ENCODE measurements around the gene KANK4. TPM values are rescaled to one million over a fixed set of nuclear protein-coding genes. Genes with fewer than 3 reads are reported as not detected.

Gene KANK4
- total RNA-seq, 1 experiment from 2014 or later, result not detected

DNA sequence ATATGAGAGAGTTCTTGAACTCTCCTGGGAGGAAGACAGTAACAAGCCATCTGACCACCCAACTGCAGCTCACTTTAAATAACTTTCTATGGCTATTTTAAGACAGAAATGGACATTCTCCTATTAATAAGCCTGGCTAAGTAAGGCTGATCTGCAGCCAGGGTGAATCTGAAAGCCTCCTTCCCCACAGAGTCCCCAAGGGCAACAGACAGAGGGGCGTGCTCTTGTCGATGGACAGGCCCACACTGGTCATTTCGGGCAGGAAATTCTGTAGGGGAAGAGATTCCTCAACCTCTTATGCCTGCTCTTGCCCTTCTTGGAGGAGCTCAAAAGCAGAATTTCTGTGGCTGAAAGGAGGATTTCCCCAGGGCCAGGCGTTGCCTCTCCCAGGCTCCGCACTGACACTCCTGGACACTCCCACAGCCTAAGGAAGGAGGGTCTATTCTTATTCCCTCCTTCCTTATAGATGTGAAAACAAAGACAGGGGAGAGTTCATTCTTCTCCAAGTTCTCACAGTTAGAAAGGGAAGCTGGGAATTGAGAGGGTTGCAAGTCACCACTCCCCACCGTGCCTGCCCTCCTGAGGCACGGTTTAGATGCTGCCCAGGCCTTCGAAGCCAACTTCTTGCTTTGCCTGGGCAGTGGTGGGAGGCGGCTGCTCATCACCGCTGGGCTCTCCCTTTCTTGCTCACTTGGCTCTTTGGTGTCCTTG lies 17.9 kb upstream of the KANK4 start:
- DNase-seq (ENCODE audit: low read depth), result no peak

DNA sequence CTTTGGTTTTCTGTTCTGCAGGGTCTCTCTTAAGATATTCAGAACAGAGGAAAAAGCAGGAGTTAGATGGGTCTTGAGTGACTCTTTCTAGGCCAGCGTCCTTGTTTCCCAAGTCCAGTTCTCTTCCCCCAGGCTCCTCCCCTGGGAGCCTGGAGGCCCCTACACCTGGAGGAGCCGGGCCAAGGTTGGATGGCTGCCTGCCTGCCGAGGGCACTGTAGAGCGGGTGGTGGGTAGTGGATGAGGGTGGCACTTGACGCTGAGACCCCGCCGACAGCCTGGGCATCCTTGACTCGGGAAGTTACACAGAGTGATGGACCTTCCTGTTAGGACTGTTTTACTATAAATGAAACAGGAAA lies 17.4 kb upstream of the KANK4 start:
- no peak for DNase-seq (ENCODE audit: low read depth)

DNA sequence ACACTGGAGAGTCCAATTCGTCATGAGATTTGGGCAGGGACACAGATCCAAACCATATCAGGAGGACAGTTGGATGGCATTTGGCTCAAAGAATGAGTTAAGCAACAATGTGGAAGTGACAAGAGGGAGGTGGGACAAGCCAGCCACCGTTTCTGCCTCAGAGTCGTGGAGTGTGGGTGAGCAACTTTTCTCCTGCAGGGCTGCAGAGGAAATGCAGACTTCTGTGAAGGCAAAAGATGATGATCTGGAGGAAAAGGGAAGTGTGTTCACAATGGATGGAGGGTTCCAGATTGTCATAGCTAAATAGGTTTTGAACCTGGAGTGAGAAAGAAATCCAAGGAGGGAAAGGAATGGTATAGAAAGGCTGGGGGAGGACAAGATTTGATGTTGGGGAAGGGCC lies 16.4 kb upstream of the KANK4 start:
- no peak for DNase-seq (ENCODE audit: low read depth)

DNA sequence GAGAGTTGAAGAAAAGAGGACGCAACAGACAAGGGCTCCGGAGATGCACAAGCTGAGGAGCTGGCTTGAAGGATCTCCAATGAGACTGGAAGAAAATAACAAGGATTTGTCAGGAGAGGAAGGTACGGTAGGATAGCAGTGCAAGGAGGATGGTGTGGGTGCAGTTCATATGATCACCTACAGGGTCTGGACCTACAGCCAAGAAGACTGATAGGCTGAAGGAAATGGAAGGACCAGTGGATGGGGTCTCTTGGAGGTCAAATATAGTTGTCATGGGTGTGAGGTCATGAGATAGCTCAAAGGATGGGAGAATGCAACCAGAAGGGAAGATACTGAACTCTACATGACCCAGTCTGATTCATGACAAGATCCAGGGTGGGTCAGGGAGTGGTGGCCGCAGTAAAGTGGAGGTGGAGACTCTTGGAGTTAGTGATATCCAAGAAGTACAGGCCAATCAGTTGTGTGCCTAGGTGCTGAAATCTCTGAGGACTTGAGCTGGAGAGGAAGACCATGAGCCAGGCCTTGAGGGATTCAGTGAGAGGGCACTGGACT lies 15.3 kb upstream of the KANK4 start:
- no peak for DNase-seq (ENCODE audit: low read depth)

DNA sequence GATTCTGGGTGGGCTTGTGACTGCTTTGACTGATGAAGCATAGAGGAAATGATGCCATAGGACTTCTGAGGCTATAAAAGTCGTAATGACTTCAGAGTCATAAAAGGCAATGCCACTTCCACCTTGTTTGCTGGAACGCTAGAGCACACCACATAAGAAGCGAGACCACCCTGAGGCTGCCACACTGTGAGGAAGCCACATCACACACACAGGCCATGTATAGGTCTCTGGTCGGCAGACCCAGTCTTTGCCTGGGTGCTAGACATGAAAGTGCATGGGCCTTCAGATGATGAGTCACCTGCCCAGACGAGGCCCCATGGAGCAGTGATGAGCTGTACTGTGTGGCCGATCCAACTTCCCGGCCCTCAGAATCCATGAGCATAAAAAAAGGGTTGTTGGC lies 14.2 kb upstream of the KANK4 start:
- peak; percentile 76 for DNase-seq (ENCODE audit: low read depth)

DNA sequence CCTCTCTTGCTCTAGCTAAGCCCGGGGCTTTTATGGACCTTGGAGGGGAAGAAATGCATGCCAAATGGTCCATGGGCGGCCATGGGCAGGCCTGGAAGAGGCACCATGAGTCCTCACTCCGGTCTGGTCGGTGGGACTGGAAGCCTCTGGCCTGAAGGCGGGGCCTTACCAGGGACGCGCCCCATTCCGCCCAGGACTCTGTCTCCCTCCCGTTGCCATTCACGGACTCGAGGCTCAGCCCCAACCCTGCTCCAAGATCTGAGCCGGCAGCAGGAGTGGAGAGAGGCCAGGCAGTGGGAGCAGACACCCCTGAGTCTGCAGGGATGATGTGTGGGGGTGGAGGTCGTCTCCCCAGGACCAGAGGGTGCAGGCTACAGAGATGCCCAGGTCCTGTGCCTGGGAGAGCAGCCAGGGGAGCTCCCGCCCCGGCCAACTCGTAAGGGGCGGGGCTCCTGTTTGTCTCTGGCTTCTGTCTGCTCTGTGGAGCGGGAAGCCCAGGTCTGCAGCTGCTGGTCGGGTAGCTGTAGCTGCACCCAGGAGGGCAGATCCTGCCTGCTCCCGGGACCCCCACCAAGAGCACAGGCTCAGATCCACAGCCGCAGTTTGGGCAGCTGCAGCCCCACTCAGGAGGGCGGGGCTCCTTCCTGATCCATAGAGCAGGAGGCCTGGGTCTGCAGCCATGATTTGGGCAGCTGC lies 8.3 kb upstream of the KANK4 start:
- no peak for DNase-seq (ENCODE audit: low read depth)

DNA sequence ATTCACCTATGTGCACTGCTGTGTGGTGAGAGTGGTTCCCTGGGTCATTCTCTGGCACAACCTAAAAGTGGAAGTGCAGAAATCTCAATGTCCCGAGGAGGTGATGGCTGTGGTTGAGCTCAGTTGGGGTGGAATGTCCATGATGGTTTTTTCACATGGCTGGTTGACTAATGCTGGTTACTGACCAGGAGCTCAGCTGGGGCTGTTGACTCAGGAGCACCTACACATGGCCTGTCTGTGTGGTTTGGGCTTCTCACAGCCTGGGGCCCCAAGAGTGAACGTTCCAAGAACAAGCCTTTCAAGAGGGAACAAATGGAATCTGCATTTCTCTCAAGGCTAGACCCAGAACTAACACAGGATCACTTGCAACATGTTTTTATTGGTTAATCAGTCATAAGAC lies 6.4 kb upstream of the KANK4 start:
- peak; percentile 80 for DNase-seq (ENCODE audit: low read depth)

DNA sequence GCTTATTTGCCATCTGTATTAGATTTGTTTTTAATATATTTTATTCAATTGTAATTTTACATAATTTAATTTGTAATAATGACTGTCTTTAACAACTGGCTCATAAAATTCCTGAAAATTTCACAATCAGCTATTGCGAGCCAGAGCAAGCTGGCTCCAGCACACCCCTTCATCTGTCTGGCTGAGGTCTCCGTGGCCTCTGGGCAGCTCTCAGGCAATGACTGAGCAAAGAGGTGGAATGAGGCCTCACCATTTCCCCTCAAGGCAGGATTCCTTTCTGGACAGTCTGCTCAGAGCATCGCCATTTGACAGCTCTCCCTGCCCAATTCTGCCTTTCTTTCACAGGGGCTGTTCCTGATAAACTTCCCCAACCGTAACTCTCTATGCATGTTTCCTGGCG lies 5.8 kb upstream of the KANK4 start:
- DNase-seq (ENCODE audit: low read depth), result peak; percentile 55

DNA sequence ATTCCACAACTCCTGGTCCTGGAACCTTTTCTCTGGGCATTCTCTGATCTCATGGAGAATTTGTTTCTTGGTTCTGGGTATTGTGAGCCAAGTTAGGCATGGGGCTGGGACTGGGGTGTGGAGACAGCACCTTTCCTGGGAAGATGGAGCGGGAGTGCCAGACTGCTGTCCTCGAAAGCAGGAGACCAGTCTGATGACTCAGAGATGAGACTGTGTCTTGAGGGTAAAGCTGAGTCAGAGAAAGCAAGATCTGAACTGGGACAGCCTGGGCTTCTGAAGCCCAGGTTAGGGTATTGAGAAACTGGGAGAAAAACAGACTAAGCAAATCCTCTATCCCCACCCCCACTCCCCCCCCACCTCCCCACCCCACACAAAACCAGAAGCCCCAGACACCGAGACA lies 2.2 kb upstream of the KANK4 start:
- peak; percentile 86 for DNase-seq (ENCODE audit: low read depth)

DNA sequence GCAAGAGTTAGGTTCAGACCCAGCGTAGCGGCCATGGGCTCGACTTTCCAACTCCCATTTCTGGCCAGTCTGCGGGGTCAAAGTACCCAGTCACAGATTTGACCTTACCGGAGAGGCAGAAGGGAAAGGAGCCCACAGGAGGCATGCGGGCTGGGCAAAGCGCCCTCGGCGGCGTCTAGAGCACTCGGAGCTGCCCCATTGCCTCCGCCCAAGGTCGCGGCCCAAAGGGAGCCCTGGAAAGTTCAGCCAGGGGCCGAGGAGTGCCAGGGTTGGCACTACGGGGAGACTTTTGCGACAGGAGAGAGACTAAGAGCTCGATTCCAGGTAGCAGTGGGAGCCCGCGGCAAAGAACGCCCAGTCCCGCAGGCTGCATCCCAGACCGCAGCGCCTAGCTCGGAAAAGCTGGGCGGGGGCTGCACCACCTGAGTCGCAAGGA lies 896 bp downstream of the KANK4 start:
- DNase-seq (ENCODE audit: low read depth), result no peak

DNA sequence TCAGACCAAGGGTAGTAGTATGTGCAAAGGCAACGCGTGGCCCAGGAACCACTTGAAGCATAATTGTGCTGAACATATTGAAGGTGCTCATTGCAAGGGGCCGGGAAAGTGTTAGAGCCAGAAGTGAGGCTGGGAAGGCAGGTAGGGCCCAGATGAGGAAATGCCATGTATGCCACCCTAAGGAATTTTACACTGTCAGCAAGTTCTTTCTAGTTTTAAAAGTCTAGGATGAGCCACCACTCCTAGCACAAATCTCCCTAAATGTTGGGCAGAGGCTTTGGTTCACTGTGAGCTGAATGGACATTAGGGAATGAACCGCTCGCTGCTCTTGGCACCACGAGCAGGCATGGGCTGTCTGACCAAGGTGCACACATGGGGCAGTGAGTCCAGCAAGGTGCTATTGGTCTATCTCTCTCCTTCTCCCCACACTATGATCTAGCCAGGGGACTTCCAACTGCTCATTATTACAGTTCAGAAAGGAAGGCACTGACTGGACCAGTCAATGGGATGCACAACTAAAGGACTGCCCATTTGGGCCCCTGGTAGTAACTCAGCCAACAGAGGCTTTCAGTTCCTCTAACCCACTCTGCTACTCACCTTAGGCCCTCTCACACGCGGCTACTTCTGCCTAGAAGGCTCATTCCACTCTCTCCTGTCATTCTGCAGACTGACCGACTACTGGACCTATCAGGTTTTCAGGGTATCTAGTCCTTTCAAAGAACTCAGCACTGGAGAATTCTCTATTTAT lies 2.0 kb downstream of the KANK4 start:
- no peak for DNase-seq (ENCODE audit: low read depth)

DNA sequence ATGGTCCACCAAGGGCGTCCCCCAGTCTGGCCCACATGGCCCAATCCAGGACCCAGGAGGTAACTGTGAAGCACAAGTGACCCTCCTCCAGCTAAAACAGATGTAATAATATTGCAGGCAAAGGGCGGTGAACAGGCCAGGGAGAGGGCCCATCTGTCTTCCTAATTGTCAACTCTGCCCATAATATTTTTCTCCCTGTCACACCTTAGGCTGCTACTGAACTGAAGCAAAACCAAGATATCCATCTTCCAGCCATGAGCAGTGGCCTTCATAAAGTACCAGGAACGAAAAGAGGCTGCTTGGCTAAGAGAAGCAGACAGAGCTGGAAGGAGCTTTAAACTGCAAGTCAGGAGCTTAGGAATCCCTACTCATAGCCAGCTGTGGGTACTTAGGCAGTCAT lies 3.1 kb downstream of the KANK4 start:
- no peak for DNase-seq (ENCODE audit: low read depth)

DNA sequence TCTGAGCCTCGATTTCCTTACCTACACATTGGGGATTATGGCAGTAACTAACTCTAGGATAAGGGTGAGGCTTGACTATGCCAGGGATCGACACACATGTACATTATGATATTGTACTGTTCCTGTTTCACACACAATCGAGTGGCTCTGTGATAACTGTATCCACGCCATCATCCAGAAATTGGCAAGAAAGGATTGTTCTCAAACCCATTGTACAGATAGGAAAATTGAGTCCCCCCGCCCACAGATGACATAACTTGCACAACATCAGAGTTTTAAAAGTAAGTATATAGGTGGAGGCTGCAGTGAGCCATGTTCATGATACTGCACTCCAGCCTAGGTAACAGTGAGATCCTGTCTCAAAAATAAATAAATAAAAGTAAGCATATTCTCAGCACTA lies 3.8 kb downstream of the KANK4 start:
- DNase-seq (ENCODE audit: low read depth), result no peak

DNA sequence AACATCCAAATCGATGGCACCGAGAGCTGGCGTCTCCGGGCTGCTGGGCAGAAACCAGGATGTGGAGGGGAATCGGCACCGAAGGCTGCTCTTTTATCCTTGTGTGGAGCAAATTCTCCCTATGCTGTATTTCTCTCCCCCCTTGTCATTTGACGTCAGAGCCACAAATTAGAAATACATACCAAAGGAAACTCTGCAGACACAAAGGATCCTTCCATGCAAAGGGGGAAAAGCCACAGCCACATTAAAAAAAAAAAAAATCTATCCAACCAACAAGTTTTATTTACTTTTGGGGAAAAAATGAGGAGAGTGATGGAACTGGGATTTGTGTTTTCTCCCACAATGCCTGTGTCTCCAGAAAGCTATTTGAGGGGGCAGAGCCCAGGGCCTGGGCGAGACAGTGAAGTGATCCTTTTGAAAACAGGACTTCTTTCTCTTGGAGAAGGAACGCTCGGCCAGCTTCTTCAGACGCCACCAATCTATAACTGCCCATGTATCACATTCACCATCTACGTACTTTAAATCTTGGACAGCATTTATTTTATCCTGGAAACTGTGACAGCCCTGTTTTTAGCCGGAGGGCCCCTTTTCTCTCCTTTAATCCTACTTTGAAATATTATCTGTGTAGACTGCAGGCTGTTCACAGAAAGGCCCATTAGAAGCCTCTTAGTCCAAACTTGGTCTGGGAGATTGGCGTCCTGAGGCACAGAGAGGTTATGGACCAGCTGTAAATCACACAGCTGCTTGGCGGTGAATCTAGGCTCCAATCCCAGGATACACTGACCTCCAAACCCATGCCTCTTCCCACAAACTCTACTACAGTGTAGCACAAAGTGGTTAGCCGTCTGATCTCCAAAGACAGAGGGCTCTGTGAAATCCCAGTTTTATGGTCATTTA lies 4.5 kb downstream of the KANK4 start:
- no peak for DNase-seq (ENCODE audit: low read depth)

DNA sequence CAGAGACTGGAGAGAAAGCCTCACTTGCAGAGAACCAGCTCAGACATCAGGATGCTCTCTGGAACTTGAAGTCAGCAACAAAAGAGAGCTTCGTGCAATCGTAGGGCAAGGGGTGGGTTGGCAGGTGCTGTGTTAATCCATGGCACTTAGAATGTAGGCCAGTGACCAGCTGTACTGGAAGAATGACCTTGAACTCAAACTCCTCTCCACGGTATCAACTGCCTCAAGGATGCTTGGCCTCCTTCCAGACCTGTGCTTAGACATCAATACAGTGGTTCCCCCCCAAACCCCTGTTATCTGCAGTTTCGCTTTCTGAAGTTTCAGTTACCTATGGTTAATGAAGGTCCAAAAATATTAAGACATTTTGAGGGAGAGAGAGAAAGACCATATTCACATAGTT lies 6.5 kb downstream of the KANK4 start:
- no peak for DNase-seq (ENCODE audit: low read depth)

DNA sequence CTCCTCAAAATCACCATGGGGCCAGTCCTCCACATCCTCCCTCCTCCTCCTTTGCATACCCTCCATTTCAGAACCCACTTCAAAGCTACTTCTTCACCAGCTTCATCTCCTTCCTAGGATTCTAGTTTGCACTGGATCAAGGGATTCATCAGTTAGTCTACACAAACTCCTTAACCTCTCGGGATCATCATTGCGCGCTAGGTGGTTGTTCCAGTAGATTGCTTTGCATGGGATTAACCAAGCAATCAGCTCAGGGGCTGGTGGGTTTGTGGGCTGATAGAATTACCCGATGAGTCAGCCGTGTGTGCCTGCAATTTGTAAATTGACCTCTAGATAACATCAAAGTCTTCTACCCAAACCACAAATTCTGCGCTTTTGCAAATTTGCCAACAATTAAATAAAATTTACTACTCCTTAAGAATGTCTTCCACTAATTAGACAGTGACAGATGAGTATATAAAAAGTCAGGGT lies 7.7 kb downstream of the KANK4 start:
- DNase-seq (ENCODE audit: low read depth), result peak; percentile 74

DNA sequence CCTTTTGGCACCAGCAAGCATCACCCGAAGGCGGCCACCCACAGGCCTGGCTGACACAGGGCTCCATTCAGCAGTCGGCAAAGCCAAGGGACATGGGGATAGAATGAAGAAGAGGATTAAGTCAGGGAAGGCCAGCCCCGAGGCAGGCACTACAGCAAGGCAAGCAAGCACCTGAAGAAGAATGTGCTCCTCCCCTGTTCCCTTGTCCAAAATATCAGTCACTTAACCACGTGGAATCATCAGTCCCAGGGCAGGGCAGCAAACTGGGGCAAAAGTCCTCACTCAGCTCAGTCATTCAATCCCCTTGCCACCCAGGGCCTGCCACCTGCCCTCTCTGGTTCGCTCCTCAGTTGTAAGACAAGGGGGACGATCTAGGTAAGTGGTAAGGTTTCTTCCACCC lies 9.3 kb downstream of the KANK4 start:
- DNase-seq (ENCODE audit: low read depth), result no peak

DNA sequence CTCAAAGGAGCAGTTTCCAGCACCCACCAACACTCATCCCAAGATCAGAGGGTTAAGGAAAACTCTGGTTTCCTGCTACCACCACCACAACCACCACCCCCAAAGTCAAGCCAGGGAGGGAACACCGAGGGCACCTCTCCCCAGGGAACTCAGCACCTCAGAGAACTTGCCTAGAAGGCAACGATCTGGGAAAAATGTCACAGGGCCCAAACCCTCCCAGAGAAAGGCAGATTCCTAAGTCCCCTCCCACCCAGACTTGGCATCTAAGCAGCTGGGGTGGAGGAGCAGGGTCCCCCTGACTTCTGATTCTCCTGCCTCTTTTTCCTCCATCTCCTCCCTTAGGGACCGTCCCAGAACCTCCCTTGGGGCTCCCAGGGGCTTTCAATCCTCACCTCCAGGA lies 10.6 kb downstream of the KANK4 start:
- no peak for DNase-seq (ENCODE audit: low read depth)

DNA sequence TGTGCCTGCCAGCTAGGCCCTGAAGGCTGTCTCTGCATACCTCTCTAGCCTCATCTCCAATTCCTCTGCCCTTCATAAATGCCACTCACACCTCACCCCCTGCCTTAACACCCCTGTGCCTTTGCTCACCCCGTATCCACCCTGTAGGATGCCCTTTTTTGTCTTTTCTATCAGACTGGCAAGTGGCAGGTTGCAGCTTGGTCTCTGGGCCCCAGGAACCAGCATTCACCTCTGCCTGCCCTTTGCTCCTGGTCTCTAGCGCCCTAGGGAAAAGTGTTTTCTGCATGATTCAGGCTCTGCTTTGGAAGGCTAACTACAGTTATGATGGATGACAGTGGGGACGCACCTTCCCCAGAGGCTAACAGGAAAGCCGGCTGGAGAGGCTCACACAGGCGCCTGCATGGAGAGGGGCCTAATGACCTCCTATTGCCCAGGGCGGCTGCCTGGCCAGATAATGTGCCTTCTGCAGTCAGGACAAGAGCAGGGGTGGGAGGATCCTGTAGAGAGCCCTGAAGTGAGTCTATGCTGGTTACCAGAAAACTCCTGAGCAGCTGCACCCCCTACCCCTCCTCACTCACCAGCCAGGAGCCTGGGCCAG lies 11.2 kb downstream of the KANK4 start:
- DNase-seq (ENCODE audit: low read depth), result peak; percentile 14

DNA sequence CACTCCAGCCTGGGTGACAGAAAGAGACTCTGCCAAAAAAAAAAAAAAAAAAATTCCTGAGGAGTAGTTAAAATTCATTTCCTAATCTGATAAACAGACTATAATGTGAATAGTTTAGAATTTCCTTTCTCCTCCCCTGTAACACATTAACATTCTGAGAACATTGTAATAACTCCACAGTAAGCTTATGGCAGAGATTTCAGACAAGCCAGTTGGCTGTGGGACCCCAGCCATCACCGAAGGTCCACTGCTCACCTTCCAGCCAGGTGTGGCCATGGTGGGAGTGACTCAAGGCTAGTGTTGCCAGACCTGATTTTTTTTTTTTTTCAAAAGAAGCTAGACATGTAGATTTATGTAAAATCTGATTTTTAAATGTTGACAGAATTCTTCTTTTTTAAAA lies 11.8 kb downstream of the KANK4 start:
- no peak for DNase-seq (ENCODE audit: low read depth)

DNA sequence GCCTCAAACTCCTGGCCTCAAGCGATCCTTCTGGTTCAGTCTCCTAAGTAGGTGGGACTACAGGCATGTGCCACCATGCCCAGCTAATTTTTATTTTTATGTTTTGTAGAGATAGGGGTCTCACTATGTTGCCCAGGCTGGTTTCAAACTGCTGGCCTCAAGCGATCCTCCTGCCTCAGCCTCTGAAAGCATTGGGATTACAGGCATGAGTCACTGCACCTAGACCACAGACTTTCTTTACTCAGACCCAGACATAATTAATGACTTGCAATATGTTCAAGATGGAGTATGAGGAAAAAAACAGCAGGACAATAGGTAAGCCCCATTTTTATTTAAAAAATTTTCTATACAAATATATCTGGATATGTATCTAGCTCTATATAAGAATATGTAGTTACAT lies 13.2 kb downstream of the KANK4 start:
- DNase-seq (ENCODE audit: low read depth), result peak; percentile 43

Measured in Daoy (cell line).